GM23248 (cell line): ENCODE measurements around the gene LMOD1. TPM values are rescaled to one million over a fixed set of nuclear protein-coding genes. Genes with fewer than 3 reads are reported as not detected.

Experiments used
- DNase-seq: peaks from one replicate; pipeline ENCODE4 v3.0.0-alpha.2; 2015
- H2AFZ ChIP-seq: fragments of 200-600 bp; sonication (generic); 2 replicates; pipeline ENCODE4 v1.6.1; 2016; ENCODE audit warnings: antibody characterized with exemption
- H3F3A ChIP-seq: fragments of 200-600 bp; sonication (generic); 2 replicates; pipeline ENCODE4 v1.6.1; 2016; ENCODE audit warnings: mild to moderate bottlenecking, antibody characterized with exemption, mixed run types; ENCODE audit not compliant: insufficient read depth
- H3K27ac ChIP-seq: fragments of 200-600 bp; sonication (generic); 2 replicates; pipeline ENCODE4 v1.5.1; 2016; ENCODE audit warnings: mild to moderate bottlenecking
- H3K27me3 ChIP-seq: fragments of 200-600 bp; sonication (generic); replicated peaks from 2 replicates; pipeline ENCODE4 v1.6.1; 2016; ENCODE audit warnings: mild to moderate bottlenecking; ENCODE audit not compliant: insufficient read depth
- H3K36me3 ChIP-seq: fragments of 200-600 bp; sonication (generic); 2 replicates; pipeline ENCODE4 v1.6.1; 2016; ENCODE audit warnings: low read depth, mild to moderate bottlenecking
- H3K4me1 ChIP-seq: fragments of 200-600 bp; sonication (generic); 2 replicates; pipeline ENCODE4 v1.6.1; 2016; ENCODE audit warnings: mild to moderate bottlenecking; ENCODE audit not compliant: insufficient read depth
- H3K4me2 ChIP-seq: fragments of 200-600 bp; sonication (generic); one replicate; pipeline ENCODE4 v1.6.1; 2016; ENCODE audit warnings: mild to moderate bottlenecking; ENCODE audit not compliant: unreplicated experiment
- H3K4me3 ChIP-seq: fragments of 200-600 bp; sonication (generic); 2 replicates; pipeline ENCODE4 v1.5.1; 2016; ENCODE audit warnings: mild to moderate bottlenecking
- H3K79me2 ChIP-seq: fragments of 200-600 bp; sonication (generic); 2 replicates; pipeline ENCODE4 v1.6.1; 2016; ENCODE audit warnings: mild to moderate bottlenecking; ENCODE audit not compliant: insufficient read depth
- H3K9ac ChIP-seq: fragments of 200-600 bp; sonication (generic); 2 replicates; pipeline ENCODE4 v1.6.1; 2016; ENCODE audit warnings: mild to moderate bottlenecking
- H3K9me2 ChIP-seq: fragments of 200-600 bp; sonication (generic); 2 replicates; pipeline ENCODE4 v1.6.1; 2016; ENCODE audit warnings: mixed run types, mild to moderate bottlenecking, moderate library complexity; ENCODE audit not compliant: insufficient read depth
- H3K9me3 ChIP-seq: fragments of 200-600 bp; sonication (generic); one replicate; pipeline ENCODE4 v1.6.1; 2017; ENCODE audit warnings: low read depth
- H4K20me1 ChIP-seq: fragments of 200-600 bp; sonication (generic); 2 replicates; pipeline ENCODE4 v1.6.0; 2016; ENCODE audit not compliant: insufficient read depth
- EZH2 ChIP-seq: fragments of 200-600 bp; sonication (generic); IDR thresholded peaks from 2 replicates; pipeline ENCODE4 v1.6.1; 2018; ENCODE audit warnings: antibody characterized with exemption, mild to moderate bottlenecking; ENCODE audit not compliant: insufficient read depth, poor library complexity, severe bottlenecking
- EZH2phosphoT487 ChIP-seq: fragments of 200-600 bp; sonication (generic); IDR thresholded peaks from 2 replicates; pipeline ENCODE4 v1.6.1; 2018; ENCODE audit warnings: antibody characterized with exemption, moderate library complexity, mild to moderate bottlenecking, low read depth; ENCODE audit not compliant: insufficient read depth
- WGBS, 2 experiments: methylation state at CpG; one replicate each; pipeline ENCODE4 v1.1.6; 2015 to 2017; ENCODE audit warnings: low lambda C conversion rate in 2 of 2, low coverage in 1 of 2; ENCODE audit errors: missing lambda C conversion rate in 2 of 2; 5-methylcytosine and 5-hydroxymethylcytosine counted together
- in situ Hi-C: fragments of 300-500 bp; cut with MboI; formaldehyde crosslinking; loops from 2 replicates; pipeline ENCODE4 v1.15.0; 2020
- polyA plus RNA-seq: library from polyadenylated mRNA; unstranded; fragments of >200 nt; fragmentation: Nextera tagmentation; extraction: Ambion mirVana; gene quantifications from 2 replicates; pipeline ENCODE4 v1.2.1, GENCODE V29; 2016
- total RNA-seq: library from RNA; depleted of rRNA; stranded (reverse); fragments of >200 nt; shearing (Covaris generic); gene quantifications from 2 replicates; pipeline ENCODE4 v1.2.3, GENCODE V29; 2014

Gene LMOD1
- total and polyA plus RNA-seq, 2 experiments from 2014 or later = 6.1 to 7.8 TPM

DNA sequence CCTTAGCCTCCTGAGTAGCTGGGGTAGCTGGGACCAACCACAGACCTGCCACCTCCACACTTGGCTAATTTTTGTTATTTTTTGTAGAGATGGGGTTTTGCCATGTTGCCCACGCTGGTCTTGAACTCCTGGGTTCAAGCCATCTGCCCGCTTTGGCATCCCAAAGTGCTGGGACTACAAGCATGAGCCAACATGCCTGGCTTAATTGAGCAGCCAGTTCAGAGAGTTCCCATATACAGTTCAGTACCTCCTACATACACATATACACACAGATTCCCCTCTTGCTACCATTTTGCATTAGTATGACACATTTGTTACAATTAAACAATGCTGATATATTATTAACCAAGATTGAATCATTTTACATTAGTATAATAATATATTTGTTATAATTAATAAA, 39.0 kb upstream of the LMOD1 start:
- 96 to 100% methylated on average over 2 of the region's 2 CpGs for WGBS, 2 experiments
- no peak overlapping the region for H3K9ac ChIP-seq
- H3K9me2 ChIP-seq = no peaks in the 10 kb centered on the region
- H4K20me1 ChIP-seq = no peaks in the 10 kb centered on the region
- in situ Hi-C loops = no loop called here
- H3K4me1 ChIP-seq = peaks cover 10% of the 10 kb centered on the region; the same call in 1 of the 2 replicates
- H3K36me3 ChIP-seq = peaks cover 15% of the 10 kb centered on the region
- no peak for DNase-seq
- peaks cover 16% of the 10 kb centered on the region; the same call in 1 of the 2 replicates for H3F3A ChIP-seq
- H3K27ac ChIP-seq = no peak overlapping the region
- no peak overlapping the region for H2AFZ ChIP-seq
- no peak overlapping the region for H3K4me2 ChIP-seq
- no peak overlapping the region for H3K4me3 ChIP-seq
- H3K9me3 ChIP-seq = no peaks in the 10 kb centered on the region
- H3K79me2 ChIP-seq = peaks cover 64% of the 10 kb centered on the region
- no peaks in the 10 kb centered on the region for H3K27me3 ChIP-seq
- TF ChIP-seq EZH2 (no peak), EZH2phosphoT487 (no peak)

- H3K9me3 ChIP-seq = no peaks in the 10 kb centered on the region
- H3K27ac ChIP-seq = no peak overlapping the region
- in situ Hi-C loops = no loop called here
- peaks cover 16% of the 10 kb centered on the region; the same call in 1 of the 2 replicates for H3F3A ChIP-seq
- no peaks in the 10 kb centered on the region for H3K9me2 ChIP-seq
- peaks cover 6% of the 10 kb centered on the region; the same call in 1 of the 2 replicates for H3K36me3 ChIP-seq
- H3K79me2 ChIP-seq = peaks cover 59% of the 10 kb centered on the region
- DNase-seq = no peak
- H2AFZ ChIP-seq = no peak overlapping the region
- no peaks in the 10 kb centered on the region for H3K27me3 ChIP-seq
- no peaks in the 10 kb centered on the region for H4K20me1 ChIP-seq
- H3K4me2 ChIP-seq = peak overlapping the region; percentile 99
- whole genome bisulfite sequencing, 2 experiments = 96 to 97% methylated on average over 3 of the region's 3 CpGs
- H3K4me1 ChIP-seq = peaks cover 10% of the 10 kb centered on the region; the same call in 1 of the 2 replicates
- TF ChIP-seq EZH2phosphoT487 = no peak
- no peak for TF ChIP-seq EZH2
- no peak overlapping the region for H3K4me3 ChIP-seq
- no peak overlapping the region for H3K9ac ChIP-seq
These were observed 38.1 kb upstream of the LMOD1 start for GRCh38 chr1:201984446-201984845.

- Histone ChIP-seq H2AFZ (peak overlapping the region; percentile 95), H4K20me1 (no peaks in the 10 kb centered on the region), H3K4me1 (peaks cover 10% of the 10 kb centered on the region; the same call in 1 of the 2 replicates), H3K4me2 (peak overlapping the region; percentile 99), H3K9me2 (no peaks in the 10 kb centered on the region), H3K9me3 (no peaks in the 10 kb centered on the region), H3K36me3 (no peaks in the 10 kb centered on the region), H3K79me2 (peaks cover 50% of the 10 kb centered on the region), H3K9ac (peak overlapping the region; percentile 93), H3K27me3 (no peaks in the 10 kb centered on the region), H3K27ac (peak overlapping the region; percentile 79), H3F3A (peaks cover 16% of the 10 kb centered on the region; the same call in 1 of the 2 replicates), H3K4me3 (peak overlapping the region; percentile 100)
- DNase-seq = peak; percentile 21
- TF ChIP-seq EZH2phosphoT487 (no peak), EZH2 (no peak)
- in situ Hi-C loops = no loop called here
- 5 to 8% methylated on average over 11 of the region's 11 CpGs for WGBS, 2 experiments
These were observed 37.0 kb upstream of the LMOD1 start for GRCh38 chr1:201983380-201983805.

GRCh38 chr1:201982623-201983379, 36.5 kb upstream of the LMOD1 start, which contains the start of gene RNPEP:
Gene RNPEP (plus strand): TSS chr1:201982648. CDS start chr1:201982667, 19 bp downstream.
- Histone ChIP-seq H2AFZ (peak within 1 kb of the TSS; percentile 95), H3K4me1 (peaks cover 10% of the 10 kb centered on the region; the same call in 1 of the 2 replicates), H3K36me3 (no peaks in the 10 kb centered on the region), H3K4me2 (peak within 1 kb of the TSS; percentile 99), H3K27me3 (no peaks in the 10 kb centered on the region), H4K20me1 (no peaks in the 10 kb centered on the region), H3K9ac (peak within 1 kb of the TSS; percentile 93), H3K27ac (peak within 1 kb of the TSS; percentile 79), H3K4me3 (peak within 1 kb of the TSS; percentile 100), H3F3A (peaks cover 16% of the 10 kb centered on the region; the same call in 1 of the 2 replicates), H3K79me2 (peaks cover 45% of the 10 kb centered on the region), H3K9me2 (no peaks in the 10 kb centered on the region), H3K9me3 (no peaks in the 10 kb centered on the region)
- peak; percentile 91 for DNase-seq
- in situ Hi-C loops = no loop called here
- TF ChIP-seq EZH2 = no peak
- TF ChIP-seq EZH2phosphoT487 = no peak
- 1% methylated on average over 42 to 63 of the region's 80 CpGs for WGBS, 2 experiments
